22Rv1 (cell line): ENCODE measurements around the gene SLC6A11.

Source experiments
- ZFX ChIP-seq: fragments of 450-650 bp; IDR thresholded peaks from 2 replicates; pipeline ENCODE4 v1.6.1; 2017; ENCODE audit warnings: antibody characterized with exemption, borderline replicate concordance
- TF ChIP-seq, protein P1 (sequence below): fragments of 450-650 bp; IDR thresholded peaks from 2 replicates; pipeline ENCODE4 v1.5.1; 2017; ENCODE audit warnings: mild to moderate bottlenecking

DNA sequence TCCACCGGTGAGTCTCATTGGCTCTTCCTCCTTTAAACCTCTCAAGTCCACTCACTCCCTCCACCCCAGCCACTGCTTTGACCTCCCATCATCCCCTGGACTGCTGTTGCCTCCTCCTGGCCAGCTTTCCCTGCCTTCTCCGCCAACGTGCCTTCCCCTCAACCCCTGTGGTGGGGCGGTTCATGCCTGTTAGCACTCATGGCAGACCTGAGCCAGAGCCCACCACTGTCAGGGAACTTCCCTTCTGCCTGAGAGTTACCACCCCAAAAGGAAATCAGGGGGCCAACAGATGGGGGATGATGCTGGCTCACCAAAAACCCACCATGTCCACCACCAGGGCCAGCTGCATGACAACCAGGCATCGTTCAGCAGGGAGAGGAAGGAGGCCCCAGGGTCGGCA, 132.3 kb downstream of the SLC6A11 start:
- TF ChIP-seq, protein P1, sequence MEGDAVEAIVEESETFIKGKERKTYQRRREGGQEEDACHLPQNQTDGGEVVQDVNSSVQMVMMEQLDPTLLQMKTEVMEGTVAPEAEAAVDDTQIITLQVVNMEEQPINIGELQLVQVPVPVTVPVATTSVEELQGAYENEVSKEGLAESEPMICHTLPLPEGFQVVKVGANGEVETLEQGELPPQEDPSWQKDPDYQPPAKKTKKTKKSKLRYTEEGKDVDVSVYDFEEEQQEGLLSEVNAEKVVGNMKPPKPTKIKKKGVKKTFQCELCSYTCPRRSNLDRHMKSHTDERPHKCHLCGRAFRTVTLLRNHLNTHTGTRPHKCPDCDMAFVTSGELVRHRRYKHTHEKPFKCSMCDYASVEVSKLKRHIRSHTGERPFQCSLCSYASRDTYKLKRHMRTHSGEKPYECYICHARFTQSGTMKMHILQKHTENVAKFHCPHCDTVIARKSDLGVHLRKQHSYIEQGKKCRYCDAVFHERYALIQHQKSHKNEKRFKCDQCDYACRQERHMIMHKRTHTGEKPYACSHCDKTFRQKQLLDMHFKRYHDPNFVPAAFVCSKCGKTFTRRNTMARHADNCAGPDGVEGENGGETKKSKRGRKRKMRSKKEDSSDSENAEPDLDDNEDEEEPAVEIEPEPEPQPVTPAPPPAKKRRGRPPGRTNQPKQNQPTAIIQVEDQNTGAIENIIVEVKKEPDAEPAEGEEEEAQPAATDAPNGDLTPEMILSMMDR = no peak
- TF ChIP-seq ZFX = no peak
